Measurements from ENCODE around the gene RFNG. TPM values are rescaled to one million over a fixed set of nuclear protein-coding genes. Genes with fewer than 3 reads are reported as not detected.

RFNG gene
- total and polyA plus RNA-seq, 2 of the 13 experiments (the other 11 are each of a cell fraction or from before 2014, with no cell fraction given): 61.4 to 64.0 TPM

- TF ChIP-seq TBP (CRISPR knock-in tag; IDR thresholded peaks at IDR 0.05) (no peak), SALL1 (CRISPR knock-in tag; IDR thresholded peaks at IDR 0.05) (peak; percentile 22), SNAI1 (CRISPR knock-in tag; IDR thresholded peaks at IDR 0.05; ENCODE audit: borderline replicate concordance) (0 out of 2 replicates have a peak, but pooled peaks have one; percentile 28), ZBTB7A (CRISPR knock-in tag; IDR thresholded peaks at IDR 0.05) (peak; percentile 61; the same call in 1 of the 2 replicates), TERF1 (CRISPR knock-in tag; IDR thresholded peaks at IDR 0.05) (0 out of 2 replicates have a peak, but pooled peaks have one; percentile 53), ZBTB21 (CRISPR knock-in tag; IDR thresholded peaks at IDR 0.05) (no peak), ZNF280D (CRISPR knock-in tag; IDR thresholded peaks at IDR 0.05) (0 out of 2 replicates have a peak, but pooled peaks have one; percentile 76), ZFP91 (CRISPR knock-in tag; IDR thresholded peaks at IDR 0.05; ENCODE audit: borderline replicate concordance) (peak; percentile 80), GZF1 (CRISPR knock-in tag; IDR thresholded peaks at IDR 0.05) (peak; percentile 16; the same call in 1 of the 2 replicates), MAX (IDR thresholded peaks at IDR 0.05) (peak; percentile 46), CBX2 (IDR thresholded peaks at IDR 0.05; ENCODE audit: low read depth, low read length) (no peak), CBX2 (CRISPR knock-in tag; IDR thresholded peaks at IDR 0.05; ENCODE audit: low read depth) (no peak), EED (CRISPR knock-in tag; IDR thresholded peaks at IDR 0.05) (0 out of 2 replicates have a peak, but pooled peaks have one; percentile 74), PHF8 (CRISPR knock-in tag; IDR thresholded peaks at IDR 0.05) (peak; percentile 69), ZBTB34 (CRISPR knock-in tag; IDR thresholded peaks at IDR 0.05) (no peak), SIN3A (IDR thresholded peaks at IDR 0.05; ENCODE audit: borderline replicate concordance, low read depth, low read length) (0 out of 2 replicates have a peak, but pooled peaks have one; percentile 12), ARNT2 (CRISPR knock-in tag; IDR thresholded peaks at IDR 0.05; ENCODE audit: low read depth) (0 out of 2 replicates have a peak, but pooled peaks have one; percentile 63), ZNF138 (CRISPR knock-in tag; IDR thresholded peaks at IDR 0.05; ENCODE audit: low read depth) (0 out of 2 replicates have a peak, but pooled peaks have one; percentile 32)
Measured at GRCh38 chr17:82050761-82051641, 610 bp downstream of the RFNG start (continued).
